Activated naive CD8-positive, alpha-beta T cell treated with anti-CD3 and anti-CD28 coated beads, Interleukin-2, amount 10 ng/mL, durations not matched to agents 7 days and 5 days (primary cell): Measurements from ENCODE around the gene ITGAL. TPM values are rescaled to one million over a fixed set of nuclear protein-coding genes. Genes with fewer than 3 reads are reported as not detected.
"Not testable (repeated sequence)": the region's sequence is repeated elsewhere in the genome, so short reads cannot be mapped to it uniquely, and the experiment has no call there.

Source experiments
- ATAC-seq: fragments of 150-1000 bp; cut with Tn5 transposase; one replicate; pipeline ENCODE4 v1.10.0; 2021; ENCODE audit warnings: low read depth, moderate library complexity
- POLR2A ChIA-PET: fragments of 350-600 bp; sonication (Branson Sonifier 250); formaldehyde crosslinking; loops from one replicate; lab custom pipeline; 2021; ENCODE audit warnings: antibody characterized with exemption; lab: Charles Lee
- DNase-seq: peaks from one replicate; pipeline ENCODE4 v3.0.0; 2021
- H3K27ac Mint-ChIP-seq: one replicate; pipeline ENCODE4 v1.8.0; 2022; ENCODE audit warnings: mild to moderate bottlenecking, mixed read lengths
- H3K27me3 Mint-ChIP-seq: one replicate; pipeline ENCODE4 v1.8.0; 2022; ENCODE audit warnings: mild to moderate bottlenecking, moderate library complexity, mixed read lengths
- H3K36me3 Mint-ChIP-seq: one replicate; pipeline ENCODE4 v1.8.0; 2021; ENCODE audit warnings: mild to moderate bottlenecking, mixed read lengths
- H3K4me1 Mint-ChIP-seq: one replicate; pipeline ENCODE4 v1.8.0; 2021; ENCODE audit warnings: mixed read lengths
- H3K4me3 Mint-ChIP-seq: one replicate; pipeline ENCODE4 v1.8.0; 2022; ENCODE audit warnings: mild to moderate bottlenecking, moderate library complexity, mixed read lengths
- H3K9me3 Mint-ChIP-seq: one replicate; pipeline ENCODE4 v1.8.0; 2021; ENCODE audit warnings: mixed read lengths
- total RNA-seq, 2 experiments: library from RNA; stranded (reverse); gene quantifications; one replicate each; pipeline ENCODE4 v1.2.3, GENCODE V29; 2021

Gene ITGAL
- total RNA-seq, 2 experiments from 2014 or later = 662 to 664 TPM

- H3K4me3 Mint-ChIP-seq = peak overlapping the region; percentile 96
- POLR2A ChIA-PET = interaction anchor here (0.6 to 5.5 kb wide), 28 partner anchors 8 to 124 kb away, joined by 3 to 131 read pairs (median 8); partner anchors contain the start of genes DCTPP1, FBRS, ZNF688 and ZNF689
Observed at GRCh38 chr16:30535106-30535776, 62.7 kb downstream of the ITGAL start.

GRCh38 chr16:30535777-30536190 lies 63.2 kb downstream of the ITGAL start:
- POLR2A ChIA-PET = interaction anchor here (0.6 to 5.5 kb wide), 24 partner anchors 8 to 123 kb away, joined by 3 to 131 read pairs (median 10); partner anchors contain the start of genes DCTPP1, FBRS, ZNF688 and ZNF689
- ATAC-seq (peak; percentile 69), DNase-seq (peak; percentile 73)
- H3K4me3 Mint-ChIP-seq = peak overlapping the region; percentile 96
- H3K27ac Mint-ChIP-seq = peak overlapping the region; percentile 99
- H3K36me3 Mint-ChIP-seq = peaks cover 11% of the 10 kb centered on the region
- H3K9me3 Mint-ChIP-seq = no peaks in the 10 kb centered on the region
- H3K4me1 Mint-ChIP-seq = peaks cover 21% of the 10 kb centered on the region
- H3K27me3 Mint-ChIP-seq = no peaks in the 10 kb centered on the region

More at GRCh38 chr16:30535106-30535776, 62.7 kb downstream of the ITGAL start:
- Mint-ChIP-seq H3K36me3 (peaks cover 12% of the 10 kb centered on the region), H3K27me3 (no peaks in the 10 kb centered on the region), H3K27ac (peak overlapping the region; percentile 99), H3K4me1 (peaks cover 23% of the 10 kb centered on the region), H3K9me3 (no peaks in the 10 kb centered on the region)
- DNase-seq (no peak), ATAC-seq (peak; percentile 21)

- ATAC-seq = not testable (repeated sequence)
- peak overlapping the region; percentile 96 for H3K4me3 Mint-ChIP-seq
Observed at GRCh38 chr16:30536391-30537024, 64.0 kb downstream of the ITGAL start.

GRCh38 chr16:30539000-30539964 lies 66.7 kb downstream of the ITGAL start:
- H3K27me3 Mint-ChIP-seq = no peaks in the 10 kb centered on the region
- H3K27ac Mint-ChIP-seq = no peak overlapping the region
- POLR2A ChIA-PET = no interaction called here
- no peak for ATAC-seq
- no peaks in the 10 kb centered on the region for H3K9me3 Mint-ChIP-seq
- H3K4me1 Mint-ChIP-seq = peaks cover 15% of the 10 kb centered on the region
- H3K4me3 Mint-ChIP-seq = no peak overlapping the region
- H3K36me3 Mint-ChIP-seq = peaks cover 7% of the 10 kb centered on the region
- DNase-seq = no peak

More at GRCh38 chr16:30536391-30537024, 64.0 kb downstream of the ITGAL start:
- Mint-ChIP-seq H3K4me1 (peaks cover 20% of the 10 kb centered on the region), H3K27ac (peak overlapping the region; percentile 99)
- H3K36me3 Mint-ChIP-seq, DNase-seq, H3K27me3 Mint-ChIP-seq, H3K9me3 Mint-ChIP-seq: not testable (repeated sequence)
- POLR2A ChIA-PET = interaction anchor here (0.6 to 5.5 kb wide), 17 partner anchors 9 to 110 kb away, joined by 3 to 131 read pairs (median 13); partner anchors contain the start of genes DCTPP1, ZNF688, ZNF689 and ZNF764

- H3K4me1 Mint-ChIP-seq = peaks cover 15% of the 10 kb centered on the region
- H3K27ac Mint-ChIP-seq, H3K9me3 Mint-ChIP-seq, H3K4me3 Mint-ChIP-seq, H3K36me3 Mint-ChIP-seq, H3K27me3 Mint-ChIP-seq, DNase-seq, POLR2A ChIA-PET, ATAC-seq: not testable (repeated sequence)
Observed at GRCh38 chr16:30539986-30540526, 67.5 kb downstream of the ITGAL start.

- POLR2A ChIA-PET, H3K36me3 Mint-ChIP-seq, H3K9me3 Mint-ChIP-seq, H3K4me3 Mint-ChIP-seq, DNase-seq, H3K27me3 Mint-ChIP-seq, H3K27ac Mint-ChIP-seq, ATAC-seq, H3K4me1 Mint-ChIP-seq: not testable (repeated sequence)
Observed at GRCh38 chr16:30540916-30541464, 68.4 kb downstream of the ITGAL start.

- peaks cover 6% of the 10 kb centered on the region for H3K4me1 Mint-ChIP-seq
Observed at GRCh38 chr16:30541502-30542329, 69.2 kb downstream of the ITGAL start.

GRCh38 chr16:30543067-30543466 lies 70.5 kb downstream of the ITGAL start:
- H3K27ac Mint-ChIP-seq = no peak overlapping the region
- H3K36me3 Mint-ChIP-seq = peaks cover 6% of the 10 kb centered on the region
- DNase-seq (no peak), ATAC-seq (no peak)
- H3K4me3 Mint-ChIP-seq = no peak overlapping the region
- POLR2A ChIA-PET = interaction anchor here (0.5 to 1.0 kb wide), 3 partner anchors 9 to 111 kb away, joined by 3 to 4 read pairs (median 3); partner anchors contain the start of gene ZNF747
- H3K27me3 Mint-ChIP-seq = no peaks in the 10 kb centered on the region
- H3K4me1 Mint-ChIP-seq = peaks cover 3% of the 10 kb centered on the region
- H3K9me3 Mint-ChIP-seq = no peaks in the 10 kb centered on the region

More at GRCh38 chr16:30541502-30542329, 69.2 kb downstream of the ITGAL start:
- no peak overlapping the region for H3K27ac Mint-ChIP-seq
- H3K9me3 Mint-ChIP-seq = no peaks in the 10 kb centered on the region
- peaks cover 4% of the 10 kb centered on the region for H3K36me3 Mint-ChIP-seq
- ATAC-seq (no peak), DNase-seq (no peak)
- POLR2A ChIA-PET = no interaction called here
- H3K4me3 Mint-ChIP-seq = no peak overlapping the region
- no peaks in the 10 kb centered on the region for H3K27me3 Mint-ChIP-seq

- no peak overlapping the region for H3K27ac Mint-ChIP-seq
- POLR2A ChIA-PET = interaction anchor here (0.9 to 2.3 kb wide), 2 partner anchors 11 kb away, joined by 3 to 5 read pairs; partner anchors contain the start of gene ZNF747
- DNase-seq (no peak), ATAC-seq (no peak)
- no peaks in the 10 kb centered on the region for H3K9me3 Mint-ChIP-seq
- peaks cover 12% of the 10 kb centered on the region for H3K4me1 Mint-ChIP-seq
- peaks cover 4% of the 10 kb centered on the region for H3K36me3 Mint-ChIP-seq
- no peak overlapping the region for H3K4me3 Mint-ChIP-seq
- no peaks in the 10 kb centered on the region for H3K27me3 Mint-ChIP-seq
Observed at GRCh38 chr16:30546115-30546514, 73.6 kb downstream of the ITGAL start.

GRCh38 chr16:30548416-30549253 lies 76.1 kb downstream of the ITGAL start:
- peak overlapping the region; percentile 11 for H3K27ac Mint-ChIP-seq

GRCh38 chr16:30551781-30552180 lies 79.2 kb downstream of the ITGAL start:
- Mint-ChIP-seq H3K36me3 (peaks cover 23% of the 10 kb centered on the region), H3K27ac (peak overlapping the region; percentile 93)
- peak; percentile 63 for DNase-seq

More at GRCh38 chr16:30548416-30549253, 76.1 kb downstream of the ITGAL start:
- POLR2A ChIA-PET = interaction anchor here (1.6 kb wide), 1 partner anchor 13 kb away, joined by 9 read pairs; the partner anchor contains the start of gene ZNF747
- Mint-ChIP-seq H3K36me3 (peaks cover 7% of the 10 kb centered on the region), H3K4me1 (peaks cover 33% of the 10 kb centered on the region), H3K9me3 (no peaks in the 10 kb centered on the region), H3K4me3 (no peak overlapping the region), H3K27me3 (no peaks in the 10 kb centered on the region)
- DNase-seq (no peak), ATAC-seq (no peak)

More at GRCh38 chr16:30551781-30552180, 79.2 kb downstream of the ITGAL start:
- H3K9me3 Mint-ChIP-seq = no peaks in the 10 kb centered on the region
- POLR2A ChIA-PET = interaction anchor here (0.6 to 3.1 kb wide), 22 partner anchors 8 to 382 kb away, joined by 3 to 64 read pairs (median 4); partner anchors contain the start of genes PRR14, ZNF688 and ZNF747
- H3K4me1 Mint-ChIP-seq = peaks cover 45% of the 10 kb centered on the region
- H3K4me3 Mint-ChIP-seq = peak overlapping the region; percentile 73
- H3K27me3 Mint-ChIP-seq = no peaks in the 10 kb centered on the region
- peak; percentile 93 for ATAC-seq
